Fibroblast of skin of scalp (primary cell): Measurements from ENCODE around the gene ZHX3.
A peak's percentile ranks its signal among the peaks of the same experiment; 100 is the strongest.
"Not testable (repeated sequence)": the region's sequence is repeated elsewhere in the genome, so short reads cannot be mapped to it uniquely, and the experiment has no call there.

ENCODE experiments used
- DNase-seq: peaks from one replicate; pipeline ENCODE4 v3.0.0-alpha.2; 2013

Gene ZHX3

GRCh38 chr20:41255655-41256054 lies 61.9 kb downstream of the ZHX3 start:
- DNase-seq, result no peak

- DNase-seq, result peak; percentile 80
Observed at GRCh38 chr20:41249411-41250281, 67.9 kb downstream of the ZHX3 start.

DNA sequence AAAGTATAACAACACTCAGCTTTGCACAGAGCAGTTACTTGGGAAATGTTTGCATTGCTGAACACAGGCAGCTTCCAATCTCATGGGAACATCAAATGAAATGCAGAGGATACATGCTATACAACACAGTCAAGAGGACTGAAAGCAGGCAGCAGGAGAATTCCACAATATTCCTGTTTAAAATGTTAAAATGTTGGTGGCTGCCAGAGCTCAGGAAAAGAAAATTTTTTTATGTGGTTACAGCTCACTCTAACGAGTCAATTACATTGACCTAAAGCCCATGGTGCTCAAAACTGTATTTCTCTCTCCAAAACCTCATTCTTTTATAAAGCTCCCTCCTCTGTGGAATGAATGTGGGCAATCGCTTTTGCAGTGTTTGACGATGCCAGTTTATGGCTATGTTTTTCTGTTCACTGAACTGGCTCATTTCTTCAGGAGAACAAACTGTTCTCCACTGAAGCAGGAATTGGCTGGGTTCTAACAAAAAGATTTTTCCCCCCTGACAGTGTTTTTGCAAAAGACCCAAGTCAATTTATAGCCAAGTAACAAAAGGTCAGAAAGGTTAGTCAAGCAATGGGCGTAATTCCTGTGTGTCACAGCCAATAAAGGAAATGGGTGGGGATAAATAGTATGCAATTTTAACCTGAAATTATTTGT lies 69.0 kb downstream of the ZHX3 start:
- no peak for DNase-seq

GRCh38 chr20:41247523-41248367 lies 69.8 kb downstream of the ZHX3 start:
- no peak for DNase-seq

- no peak for DNase-seq
Observed at GRCh38 chr20:41245086-41245707, 72.3 kb downstream of the ZHX3 start.

DNA sequence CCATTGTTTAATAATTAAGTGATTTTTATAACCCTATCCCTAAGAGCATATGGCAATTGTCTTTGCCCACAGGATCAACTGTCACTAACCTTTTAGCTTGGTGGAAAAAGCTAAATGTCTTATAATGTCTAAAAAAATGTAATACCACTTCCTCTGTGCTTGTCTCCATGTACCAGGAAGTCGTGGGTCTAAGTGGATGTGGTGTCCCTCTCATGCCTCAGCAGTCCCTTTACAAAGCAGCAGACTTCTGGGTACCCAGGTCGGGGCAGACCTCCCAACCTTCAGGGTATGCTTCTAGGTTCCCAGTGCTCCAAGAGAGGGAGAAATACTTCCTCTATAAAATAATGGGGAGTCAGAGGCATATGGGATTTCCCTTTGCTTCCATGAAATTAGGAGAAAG lies 74.7 kb downstream of the ZHX3 start:
- DNase-seq, result no peak

- DNase-seq, result no peak
Observed at GRCh38 chr20:41242352-41242751, 75.2 kb downstream of the ZHX3 start.

DNA sequence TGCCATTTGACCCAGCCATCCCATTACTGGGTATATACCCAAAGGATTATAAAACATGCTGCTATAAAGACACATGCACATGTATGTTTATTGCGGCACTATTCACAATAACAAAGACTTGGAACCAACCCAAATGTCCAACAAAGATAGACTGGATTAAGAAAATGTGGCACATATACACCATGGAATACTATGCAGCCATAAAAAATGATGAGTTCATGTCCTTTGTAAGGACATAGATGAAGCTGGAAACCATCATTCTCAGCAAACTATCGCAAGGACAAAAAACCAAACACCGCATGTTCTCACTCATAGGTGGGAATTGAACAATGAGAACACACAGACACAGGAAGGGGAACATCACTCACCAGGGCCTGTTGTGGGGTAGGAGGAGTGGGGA lies 80.3 kb downstream of the ZHX3 start:
- DNase-seq, result not testable (repeated sequence)

DNA sequence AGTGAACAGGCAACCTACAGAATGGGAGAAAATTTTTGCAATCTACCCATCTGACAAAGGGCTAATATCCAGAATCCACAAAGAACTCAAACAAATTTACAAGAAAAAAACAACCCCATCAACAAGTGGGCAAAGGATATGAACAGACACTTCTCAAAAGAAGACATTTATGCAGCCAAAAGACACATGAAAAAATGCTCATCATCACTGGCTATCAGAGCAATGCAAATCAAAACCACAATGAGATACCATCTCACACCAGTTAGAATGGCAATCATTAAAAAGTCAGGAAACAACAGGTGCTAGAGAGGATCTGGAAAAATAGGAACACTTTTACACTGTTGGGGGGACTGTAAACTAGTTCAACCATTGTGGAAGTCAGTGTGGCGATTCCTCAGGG lies 80.7 kb downstream of the ZHX3 start:
- not testable (repeated sequence) for DNase-seq

DNA sequence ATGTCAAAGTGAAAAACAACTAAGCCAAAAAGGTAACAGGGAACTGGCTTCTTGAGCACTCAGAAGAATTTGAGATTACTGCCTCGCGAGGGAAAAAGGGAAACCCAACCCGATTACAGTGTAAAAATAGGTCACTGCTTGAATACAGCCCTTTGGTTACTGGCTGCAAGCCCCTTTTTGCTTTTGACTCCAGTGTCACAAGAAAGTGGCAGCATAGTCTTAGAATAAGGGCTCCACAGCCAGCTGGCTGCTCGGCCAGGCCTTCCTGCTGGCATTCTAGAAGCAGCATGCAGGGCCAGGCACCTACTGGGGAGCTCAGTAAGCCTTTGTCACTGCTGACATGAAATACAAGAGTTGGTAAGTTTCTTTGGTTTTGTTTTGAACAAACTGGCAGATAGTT lies 83.0 kb downstream of the ZHX3 start:
- no peak for DNase-seq

DNA sequence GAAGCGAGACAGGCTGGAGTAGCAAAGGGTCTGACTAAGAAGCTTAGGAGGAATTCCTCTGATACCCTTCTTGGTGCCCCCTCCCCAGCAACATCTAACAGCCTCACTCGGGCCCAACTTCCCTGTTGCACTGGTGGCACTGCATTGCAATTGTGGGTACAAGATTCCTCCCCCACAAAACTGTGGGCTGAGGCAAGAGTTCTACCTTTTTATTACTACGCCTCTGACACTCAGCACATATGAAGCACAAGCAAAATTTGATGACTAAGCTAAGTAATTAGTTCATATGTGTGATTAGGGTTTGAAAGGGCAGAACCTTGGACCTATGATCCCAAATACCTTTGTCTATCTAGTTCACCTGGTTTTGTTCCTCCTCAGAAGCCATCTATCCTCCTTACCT lies 83.5 kb downstream of the ZHX3 start:
- no peak for DNase-seq

- DNase-seq, result peak; percentile 78
Observed at GRCh38 chr20:41232973-41233926, 84.3 kb downstream of the ZHX3 start.

DNA sequence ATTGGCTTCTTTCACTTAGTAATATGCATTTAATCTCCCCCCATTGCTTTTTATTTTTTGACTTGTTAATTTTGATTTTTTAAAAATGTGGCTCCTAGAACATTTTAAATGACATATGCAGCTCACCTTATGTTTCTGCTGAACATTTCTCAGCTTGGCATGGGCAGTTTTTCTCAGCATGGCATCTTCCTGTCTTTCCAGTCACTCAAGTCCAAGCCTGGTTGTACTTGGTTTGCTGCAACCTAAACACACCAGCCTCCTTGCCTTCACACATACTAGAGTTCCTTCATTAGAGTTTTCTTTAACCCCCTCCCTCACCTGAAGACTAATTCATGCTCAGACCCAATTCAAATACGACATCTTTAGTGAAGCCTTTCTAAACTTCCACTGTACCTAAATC lies 86.4 kb downstream of the ZHX3 start:
- DNase-seq, result no peak

GRCh38 chr20:41230136-41230535 lies 87.4 kb downstream of the ZHX3 start:
- DNase-seq, result no peak

- no peak for DNase-seq
Observed at GRCh38 chr20:41229259-41229658, 88.3 kb downstream of the ZHX3 start.

GRCh38 chr20:41228858-41229257 lies 88.7 kb downstream of the ZHX3 start:
- no peak for DNase-seq

- DNase-seq, result no peak
Observed at GRCh38 chr20:41226426-41226825, 91.1 kb downstream of the ZHX3 start.

GRCh38 chr20:41225091-41225490 lies 92.4 kb downstream of the ZHX3 start:
- DNase-seq, result no peak

DNA sequence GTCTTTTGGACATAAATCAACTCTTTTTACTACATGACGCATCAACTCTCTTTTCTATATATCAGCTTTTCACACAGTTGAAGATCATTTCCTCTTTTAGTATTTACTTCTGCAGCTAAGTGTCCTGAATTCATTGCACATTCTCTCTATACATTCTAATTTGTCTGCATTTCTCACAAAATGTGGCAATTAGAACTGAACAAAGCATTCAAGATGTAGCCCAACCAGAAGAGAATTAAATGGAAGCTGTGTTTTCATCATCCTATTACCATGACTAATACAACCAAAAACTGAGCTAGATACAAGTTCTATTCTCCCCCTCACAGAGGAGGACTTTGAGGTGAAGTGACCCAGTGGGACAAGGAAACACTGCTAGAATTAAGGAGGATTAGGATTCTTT lies 93.2 kb downstream of the ZHX3 start:
- DNase-seq, result no peak

DNA sequence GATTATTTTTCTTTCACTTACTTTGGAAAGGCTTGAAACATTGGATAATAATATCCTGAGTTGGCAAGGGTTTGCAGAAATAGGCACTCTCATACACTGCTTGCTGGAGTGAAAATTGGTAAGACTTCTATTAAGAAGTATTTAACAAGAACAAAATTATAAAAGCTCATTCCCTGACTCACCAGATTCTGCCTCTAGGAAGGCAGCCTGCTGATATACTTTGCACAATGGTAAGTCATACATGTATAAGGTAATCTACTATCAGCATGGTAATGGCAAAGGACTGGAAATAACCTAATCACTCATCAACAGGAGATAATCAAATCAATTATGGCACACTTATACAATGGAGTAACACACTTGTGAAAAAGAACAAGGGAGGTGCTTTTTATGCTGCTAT lies 94.4 kb downstream of the ZHX3 start:
- DNase-seq, result no peak

DNA sequence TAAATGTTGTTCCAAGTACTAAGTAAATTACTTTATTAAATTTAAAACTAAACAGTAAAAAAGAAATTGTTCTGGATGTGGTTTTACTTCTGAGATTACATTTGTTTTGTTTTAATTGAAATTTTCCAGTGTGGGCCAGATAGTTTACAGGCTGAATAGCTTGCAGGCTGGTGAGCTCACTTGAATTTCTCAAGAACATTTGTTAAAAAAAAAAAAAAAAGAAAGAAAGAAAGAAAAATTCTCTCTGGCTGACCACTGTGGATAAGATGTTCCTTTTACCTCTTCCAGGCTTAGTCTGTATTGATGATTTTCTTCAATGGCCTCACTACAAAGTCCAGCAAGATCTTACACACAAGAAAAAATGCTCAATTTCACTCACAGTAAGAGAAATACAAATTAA lies 94.8 kb downstream of the ZHX3 start:
- no peak for DNase-seq

- no peak for DNase-seq
Observed at GRCh38 chr20:41222296-41222695, 95.2 kb downstream of the ZHX3 start.
